GM19239 (cell line): ENCODE results near the gene MAGI2.

Source experiments
- DNase-seq: peaks from one replicate; pipeline ENCODE4 v3.0.0; 2011; ENCODE audit warnings: low spot score; ENCODE audit not compliant: insufficient read length
- FAIRE-seq: peaks from 2 replicates; lab custom pipeline; 2011; peaks lifted over from hg19 to GRCh38; lab: Jason Lieb, UNC

MAGI2 gene

DNA sequence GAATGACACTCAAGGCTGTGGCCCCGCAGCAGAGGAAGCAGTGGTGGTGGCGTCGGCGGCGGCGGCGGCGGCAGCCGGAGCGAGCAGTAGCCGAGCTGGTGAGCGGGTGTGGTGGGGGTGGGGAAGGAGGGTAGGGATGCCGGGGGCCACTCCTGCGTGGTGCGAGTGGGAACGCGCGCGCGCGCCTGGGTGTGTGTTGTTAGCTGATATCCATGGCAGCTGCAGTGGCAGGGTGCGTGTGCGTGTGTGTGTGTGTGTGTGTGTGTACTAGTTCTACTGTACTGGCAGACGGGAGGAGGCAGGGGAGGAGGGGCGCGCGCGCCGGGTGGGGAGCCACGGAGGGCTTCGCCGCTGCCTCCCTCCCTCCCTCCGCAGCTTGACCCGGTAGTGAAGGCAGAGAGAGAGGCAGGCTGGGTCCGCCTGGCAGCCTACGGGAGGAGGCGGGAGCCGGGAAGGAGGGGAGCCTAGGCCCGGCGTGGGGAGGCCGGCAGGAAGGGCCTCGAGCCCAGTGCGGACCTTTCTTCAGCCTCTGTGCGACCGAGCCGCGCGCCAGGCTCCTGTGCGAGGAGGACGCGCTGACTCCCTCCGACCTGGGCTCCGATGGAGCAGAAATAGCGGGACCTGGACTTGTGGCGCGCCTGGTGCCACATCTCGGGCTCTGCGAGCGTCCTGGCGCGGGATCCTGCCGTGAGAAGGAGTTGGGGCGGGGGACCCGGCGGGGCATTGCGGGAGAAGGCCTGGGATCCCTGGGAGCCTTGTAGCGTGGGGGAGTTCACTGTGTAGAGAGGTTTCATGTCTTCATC, at the start of gene MAGI2:
Gene MAGI2 (minus strand): TSS at position 110 of the 803 bp plus-strand sequence. CDS start 347 bp downstream, outside the sequence.
- no peak for DNase-seq
- FAIRE-seq = no peak

DNA sequence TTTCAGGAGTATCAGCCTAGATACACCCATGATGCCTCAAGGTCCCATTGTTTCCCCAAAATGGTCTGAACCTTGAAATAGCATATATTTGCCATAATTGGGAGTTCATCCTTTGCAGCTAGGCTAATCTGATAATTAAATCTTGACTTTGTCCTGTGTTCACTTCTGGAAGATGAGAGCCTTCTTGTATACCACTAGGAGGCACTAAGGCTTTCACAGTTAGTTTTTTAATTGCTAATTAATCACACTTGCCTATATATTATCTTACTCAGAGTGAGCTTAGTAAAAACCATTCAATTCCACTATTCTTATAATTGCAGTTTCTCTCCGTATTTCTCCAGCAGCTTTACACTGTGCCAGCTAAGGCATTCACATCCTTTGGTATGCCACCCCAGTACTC, 48.7 kb upstream of the MAGI2 start:
- no peak for FAIRE-seq
- DNase-seq = no peak

DNA sequence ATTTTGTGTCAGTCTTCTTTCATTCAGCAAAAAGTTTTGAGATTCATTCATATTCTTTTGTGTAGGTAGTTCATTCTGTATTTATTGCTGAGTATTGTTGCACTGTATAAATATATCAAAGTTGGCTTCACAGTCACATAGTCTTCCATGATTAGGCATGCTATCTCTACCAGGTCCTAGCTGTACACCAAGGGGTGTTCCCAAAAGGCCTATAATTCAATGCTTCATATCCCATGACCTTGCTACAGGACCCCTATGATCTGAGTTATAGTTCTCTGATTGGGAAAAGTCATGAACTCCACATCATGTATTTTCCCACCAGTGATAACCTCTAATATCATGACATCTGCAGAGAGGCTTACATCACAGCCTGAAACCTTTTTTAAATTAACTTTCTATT, 47.3 kb upstream of the MAGI2 start:
- DNase-seq (no peak), FAIRE-seq (no peak)

DNA sequence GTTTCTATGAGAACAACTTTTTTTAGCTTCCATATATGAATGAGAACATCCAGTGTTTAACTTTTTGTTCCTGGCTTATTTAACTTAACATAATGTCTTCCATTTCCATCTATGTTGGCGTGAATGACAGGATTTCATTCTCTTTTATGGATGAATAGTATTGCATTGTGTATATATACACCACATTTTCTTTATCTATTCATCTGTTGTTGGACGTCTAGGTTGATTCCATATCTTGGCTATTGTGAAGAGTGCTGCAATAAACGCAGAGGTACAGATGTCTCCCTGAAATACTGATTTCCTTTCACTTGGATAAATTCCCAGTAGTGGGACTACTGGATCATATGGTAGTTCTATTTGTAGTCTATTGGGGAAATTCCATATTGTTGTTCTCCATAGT, 44.3 kb upstream of the MAGI2 start:
- no peak for FAIRE-seq
- DNase-seq = no peak

DNA sequence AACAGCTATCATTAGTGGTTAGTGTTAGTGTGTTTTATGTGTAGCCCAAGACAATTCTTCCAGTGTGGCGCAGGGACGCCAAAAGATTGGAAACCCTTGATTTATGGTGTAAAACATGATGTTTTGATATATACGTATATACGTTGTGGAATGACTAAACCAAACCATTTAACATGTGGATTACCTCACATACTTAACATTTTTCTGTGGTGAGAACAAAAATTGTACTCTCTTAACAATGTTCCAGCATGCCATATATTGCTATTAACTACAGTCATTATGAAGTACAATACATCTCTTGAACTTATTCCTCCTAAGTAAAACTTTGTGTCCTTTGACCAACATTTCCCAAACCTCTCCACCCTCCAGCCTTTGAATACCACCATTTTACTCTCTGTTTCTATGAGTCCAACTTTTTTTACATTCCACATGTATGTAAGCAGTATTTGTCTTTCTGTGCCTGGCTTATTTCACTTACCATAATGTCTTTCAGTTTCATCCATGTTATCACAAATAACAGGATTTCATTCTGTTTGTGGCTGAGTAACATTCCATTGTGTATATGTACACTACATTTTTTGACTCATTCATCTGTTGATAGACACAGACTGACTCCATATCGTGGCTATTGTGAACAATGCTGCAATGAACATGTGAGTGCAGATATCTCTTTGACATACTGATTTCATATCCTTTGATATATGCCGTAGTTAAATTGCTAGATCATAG, 42.2 kb upstream of the MAGI2 start:
- DNase-seq (no peak), FAIRE-seq (no peak)

DNA sequence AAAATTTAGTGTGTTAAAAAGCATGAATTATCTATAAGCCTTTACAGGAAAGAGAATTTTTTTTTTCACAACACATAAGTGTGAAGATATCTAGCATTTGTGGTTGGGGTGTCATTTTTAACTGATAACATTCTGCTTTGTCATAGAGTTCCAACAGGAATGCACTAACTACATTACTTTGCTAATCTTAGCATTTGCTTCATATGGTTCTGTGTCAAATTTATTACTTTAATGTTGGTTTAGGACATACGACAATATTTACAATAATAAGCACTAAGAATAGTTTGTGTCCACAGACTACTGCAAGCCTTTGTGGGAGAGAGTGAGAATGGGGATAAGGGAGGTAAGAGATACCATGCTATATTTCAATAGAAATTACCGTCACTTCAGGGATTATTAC, 40.6 kb upstream of the MAGI2 start:
- no peak for DNase-seq
- no peak for FAIRE-seq

DNA sequence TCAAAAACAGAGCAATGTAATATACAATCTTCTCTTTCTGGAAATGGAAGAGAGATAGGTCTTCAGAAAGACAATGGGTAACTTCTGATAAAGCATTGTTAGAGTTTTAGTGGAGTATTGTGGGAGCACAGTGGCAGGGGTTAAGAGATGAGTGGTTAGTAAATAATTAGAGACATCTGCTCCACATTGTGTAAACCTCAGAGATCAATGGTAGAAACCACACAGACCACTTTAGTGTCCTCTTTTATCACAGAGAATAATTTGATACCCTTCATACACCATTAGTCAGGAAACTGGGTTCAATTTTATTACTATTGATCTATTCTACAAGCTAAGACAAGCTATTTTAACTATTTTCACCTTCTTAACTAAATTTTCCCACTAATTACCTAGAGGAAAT, 35.9 kb upstream of the MAGI2 start:
- DNase-seq = no peak
- FAIRE-seq = no peak

DNA sequence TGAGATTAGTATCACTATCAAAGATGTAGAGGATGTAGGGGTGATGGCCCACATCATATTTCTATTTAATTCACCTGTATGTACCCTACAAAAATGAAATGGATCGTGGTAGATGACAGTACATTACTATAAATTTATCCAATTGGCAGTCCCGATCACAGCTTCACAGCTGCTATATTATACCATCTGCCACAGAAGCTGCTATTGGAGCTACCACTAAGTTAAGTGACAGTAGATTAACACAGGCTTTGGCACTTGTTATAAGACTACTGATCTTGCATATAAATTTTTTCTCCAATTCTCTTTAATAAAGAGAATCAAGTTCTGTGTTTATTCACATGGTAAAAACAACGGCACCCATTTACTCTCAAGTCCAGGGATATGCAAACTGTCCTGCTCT, 24.9 kb upstream of the MAGI2 start:
- FAIRE-seq (no peak), DNase-seq (no peak)

DNA sequence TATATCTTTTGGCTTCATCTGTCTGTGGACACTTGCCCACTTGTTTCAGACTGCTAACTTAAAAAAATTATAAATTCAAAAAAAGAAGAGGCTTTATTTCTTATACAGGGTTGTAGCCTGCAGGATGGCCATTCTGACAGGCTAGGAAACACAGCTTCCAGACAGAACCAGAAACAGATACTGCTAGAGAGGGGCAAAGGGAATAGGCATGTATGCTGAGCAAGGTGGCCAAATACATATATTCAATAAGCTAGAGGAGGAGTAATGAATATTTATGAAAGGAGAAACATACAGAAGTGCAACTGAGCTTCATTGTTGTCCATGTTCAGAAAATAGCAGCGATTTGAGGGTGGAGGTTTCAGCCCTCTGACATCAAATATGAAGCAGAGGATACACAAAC, 22.0 kb upstream of the MAGI2 start:
- FAIRE-seq = no peak

DNA sequence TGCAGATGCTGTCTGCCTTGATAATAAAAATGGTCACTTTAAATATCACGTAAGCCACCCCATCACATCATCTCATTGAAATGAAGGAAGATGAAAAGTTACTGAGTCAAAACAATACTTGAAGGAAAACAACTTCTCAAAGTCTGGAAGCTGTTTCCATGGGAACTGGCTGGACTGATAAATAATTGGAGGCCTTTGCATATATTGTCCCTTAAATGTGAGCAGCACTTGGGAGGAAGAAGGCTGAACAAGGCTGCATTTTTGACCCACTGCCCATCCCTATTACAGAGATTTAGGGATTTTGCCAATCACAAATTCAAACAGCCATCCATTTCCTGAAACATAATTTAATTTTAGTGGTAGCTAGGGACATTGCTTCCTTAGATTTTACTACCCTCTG, 18.2 kb upstream of the MAGI2 start:
- DNase-seq (no peak), FAIRE-seq (no peak)

More for the DNA sequence above, 22.0 kb upstream of the MAGI2 start:
- no peak for DNase-seq

DNA sequence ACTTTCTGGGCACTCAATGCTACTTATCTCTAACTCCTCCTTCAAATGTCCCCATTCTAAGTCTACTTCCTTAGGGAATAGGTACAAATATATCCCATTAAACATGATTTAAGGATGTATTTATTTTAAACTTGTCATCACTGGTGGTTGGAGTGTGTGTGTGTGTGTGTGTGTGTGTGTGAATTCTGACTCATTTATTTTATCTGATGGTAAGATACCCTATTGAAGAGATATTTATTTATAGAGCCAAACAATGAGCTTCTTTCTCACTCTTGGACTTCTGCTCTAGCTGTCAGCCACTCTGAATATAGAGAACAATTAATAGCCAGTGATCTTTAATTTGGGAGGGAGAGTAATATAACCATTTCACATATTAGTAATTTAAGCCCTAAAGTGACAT, 17.8 kb upstream of the MAGI2 start:
- no peak for DNase-seq
- no peak for FAIRE-seq

DNA sequence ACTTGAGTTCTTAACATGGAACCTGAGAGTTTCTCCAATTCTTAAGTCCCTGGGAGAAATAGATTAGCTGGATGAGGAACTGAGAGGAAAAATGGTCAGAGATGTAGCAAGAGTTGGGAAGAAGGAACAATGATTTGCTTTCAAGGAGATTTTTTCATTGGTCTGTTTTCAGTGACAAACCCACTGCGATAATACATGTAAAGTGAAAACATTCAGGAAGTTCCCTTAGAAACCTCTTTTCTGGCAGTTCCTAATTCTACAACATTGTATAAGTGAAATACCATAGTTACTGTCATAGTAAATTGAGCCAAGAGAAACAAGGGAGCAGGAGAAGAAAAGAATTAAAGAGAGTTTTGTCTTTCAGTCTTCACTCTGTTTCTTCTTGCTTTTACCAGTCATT, 12.1 kb upstream of the MAGI2 start:
- FAIRE-seq = no peak
- no peak for DNase-seq

DNA sequence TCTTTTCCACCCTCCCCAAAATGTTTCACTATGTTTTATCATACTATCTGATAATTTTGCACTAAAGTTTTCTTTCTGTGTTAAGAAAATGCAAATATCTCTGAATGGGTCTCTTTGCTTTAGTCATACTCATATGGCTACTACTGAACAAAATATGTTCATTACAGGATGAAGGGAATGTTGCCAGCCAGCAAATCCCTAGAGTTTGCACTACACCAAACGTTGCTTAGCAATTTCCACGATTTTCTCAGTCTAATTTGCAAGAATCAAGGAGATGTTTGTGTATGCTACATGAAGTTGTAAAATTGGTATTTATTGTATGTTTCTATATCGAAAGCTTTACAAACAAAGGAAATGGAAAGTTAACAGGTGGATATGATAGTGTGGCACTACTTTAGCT, 10.6 kb upstream of the MAGI2 start:
- FAIRE-seq (no peak), DNase-seq (no peak)

DNA sequence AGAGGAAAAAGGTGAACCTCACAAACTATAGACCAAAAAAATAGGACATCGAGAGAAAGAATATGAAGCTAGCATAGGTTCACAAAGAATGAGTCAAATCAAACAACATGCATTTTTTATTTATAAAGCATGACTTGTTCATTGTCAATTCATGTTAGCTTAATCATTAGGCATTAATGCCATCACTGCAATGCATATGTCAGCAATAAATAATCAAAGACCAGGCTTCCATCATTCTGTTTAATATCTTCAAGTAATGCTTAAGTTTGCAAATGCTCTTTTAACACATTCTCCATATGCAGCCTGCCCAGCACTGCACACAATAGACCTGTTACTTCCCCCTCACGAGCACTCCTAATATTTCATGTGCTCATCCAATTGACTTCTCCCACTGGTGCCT, 8.9 kb upstream of the MAGI2 start:
- no peak for FAIRE-seq
- no peak for DNase-seq

DNA sequence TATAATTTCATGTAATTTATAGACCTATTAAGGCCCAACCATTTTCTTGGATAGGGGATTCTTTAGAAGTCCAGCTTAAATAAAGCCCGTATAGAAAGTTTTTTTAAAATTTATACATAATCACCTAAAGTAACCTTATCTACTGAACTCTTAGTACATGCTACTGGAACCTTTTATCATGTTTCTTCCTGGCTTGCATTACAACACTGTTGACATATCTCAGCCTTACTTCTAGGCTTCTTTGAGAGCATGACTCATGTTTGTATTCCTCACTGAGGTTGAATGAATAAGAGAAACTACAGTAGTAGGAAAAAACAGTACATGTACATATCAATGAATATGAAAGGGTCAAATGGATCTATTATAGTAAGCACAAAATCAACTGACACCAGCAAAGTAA, 8.2 kb upstream of the MAGI2 start:
- FAIRE-seq (no peak), DNase-seq (no peak)

DNA sequence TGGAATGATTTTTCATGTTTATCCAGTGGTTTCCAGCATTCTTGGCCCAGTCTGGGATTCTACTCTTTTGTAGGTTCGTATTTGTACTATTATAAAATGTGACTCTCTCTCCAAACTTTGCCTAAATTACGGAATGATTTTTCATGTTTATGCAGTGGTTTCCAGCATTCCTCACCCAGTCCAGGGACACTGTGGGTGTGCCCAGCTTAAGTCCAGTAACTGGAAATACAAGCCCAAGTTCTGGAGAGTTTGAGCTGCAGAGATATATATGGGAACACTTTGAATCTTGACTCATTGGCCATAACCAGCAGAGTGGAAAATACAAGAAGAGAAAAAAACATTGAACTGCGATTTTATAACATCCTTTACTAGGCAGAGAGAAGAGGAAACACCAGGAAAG, 5.9 kb upstream of the MAGI2 start:
- no peak for FAIRE-seq
- DNase-seq = no peak

DNA sequence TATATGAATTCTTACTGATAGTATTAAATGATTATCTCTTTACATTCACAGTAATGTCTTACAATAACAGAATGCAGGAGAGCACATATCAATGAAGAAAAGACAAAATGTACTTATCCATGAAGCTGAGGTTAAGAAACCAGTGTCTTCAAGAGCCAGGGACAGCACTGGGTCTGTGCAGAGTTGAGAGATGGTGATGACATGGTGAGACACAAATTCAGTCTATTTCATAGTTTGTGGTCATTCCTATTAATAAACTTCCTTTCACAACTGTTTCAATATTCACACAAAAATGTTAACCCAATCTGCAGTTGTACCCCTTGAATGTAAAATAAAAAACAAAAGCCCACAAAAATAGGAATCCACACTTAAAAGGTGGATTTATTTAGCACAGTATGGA, 5.3 kb upstream of the MAGI2 start:
- no peak for DNase-seq
- no peak for FAIRE-seq

DNA sequence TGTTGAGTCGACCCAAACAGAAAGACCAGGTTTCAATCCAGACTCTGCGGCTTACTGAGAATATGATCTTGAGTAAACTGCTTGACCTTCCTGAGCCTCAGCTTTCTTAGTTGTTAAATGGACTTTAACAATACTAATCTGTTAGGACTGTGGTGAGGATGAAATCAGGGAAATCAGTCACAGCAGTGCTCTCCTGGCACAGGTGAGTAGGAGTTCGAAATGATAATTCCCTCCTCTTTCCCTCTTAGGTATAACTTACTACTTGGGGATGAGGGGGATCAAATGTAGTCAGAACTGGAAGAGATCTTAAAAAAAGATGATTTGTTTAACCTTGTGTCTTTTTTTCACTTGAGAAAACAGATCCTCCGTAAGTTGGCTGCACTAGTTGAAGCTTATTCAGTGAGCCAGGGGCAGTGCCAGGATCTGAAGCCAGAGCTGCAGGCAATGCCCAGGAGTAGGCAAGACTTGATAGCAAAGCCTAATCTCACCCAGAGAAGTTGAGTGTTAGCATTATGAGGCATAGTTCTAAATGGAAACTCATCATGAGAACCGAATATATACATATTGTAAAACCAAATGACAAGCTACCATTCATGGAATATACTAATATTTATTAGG, 1.8 kb upstream of the MAGI2 start:
- FAIRE-seq = no peak
- no peak for DNase-seq

DNA sequence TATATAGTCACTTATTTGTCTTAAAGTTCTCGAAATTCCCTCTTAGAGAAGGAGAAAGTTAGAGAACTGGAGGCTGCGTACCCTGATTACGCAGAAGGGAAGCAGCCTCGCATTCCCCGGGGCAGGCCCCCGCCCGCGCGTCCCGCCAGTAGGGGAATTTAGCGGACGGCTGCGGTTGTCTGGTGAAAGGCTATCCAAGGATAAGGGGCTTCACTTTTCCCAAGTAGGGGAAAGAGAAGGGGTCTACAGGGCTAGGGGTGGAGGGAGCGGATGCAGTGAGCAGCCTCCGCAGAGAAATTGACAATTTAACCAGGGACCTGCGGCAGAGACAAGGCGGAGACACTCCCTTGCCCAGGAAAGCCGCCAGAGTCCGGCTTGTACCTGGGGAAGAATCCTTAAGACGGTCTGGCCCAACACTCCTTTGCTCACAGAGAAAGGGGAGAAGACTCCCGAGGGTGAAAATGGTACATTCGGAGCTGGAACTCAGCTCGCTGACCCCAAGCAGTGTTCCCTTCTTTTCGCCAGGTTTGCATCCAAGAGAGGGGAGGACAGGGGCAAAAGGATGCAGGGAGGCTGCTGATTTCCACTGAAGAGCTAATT, 994 bp upstream of the MAGI2 start:
- FAIRE-seq (no peak), DNase-seq (no peak)

DNA sequence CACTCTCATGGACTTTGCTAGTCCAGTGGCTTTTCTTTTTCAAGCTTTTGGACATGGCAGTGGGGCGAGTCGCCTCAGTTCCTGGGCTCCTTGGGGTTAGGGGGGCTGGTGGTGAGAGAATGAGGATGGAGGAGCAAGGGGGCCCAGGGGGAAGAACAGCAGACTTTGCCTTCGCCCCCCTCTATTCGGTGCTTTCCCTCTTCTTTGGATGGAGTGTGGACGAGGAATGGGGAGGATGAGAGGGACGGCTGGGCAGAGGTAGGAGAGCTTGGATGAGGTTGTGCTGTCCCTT, 255 bp downstream of the MAGI2 start:
- no peak for DNase-seq
- FAIRE-seq = no peak
